Measurements from ENCODE around the gene PPM1H.
"Not testable (repeated sequence)": the region's sequence is repeated elsewhere in the genome, so short reads cannot be mapped to it uniquely, and the experiment has no call there.

The PPM1H gene

GRCh38 chr12:62943779-62944395 lies 8.9 kb upstream of the PPM1H start:
- DNase-seq: no peak

- DNase-seq: not testable (repeated sequence)
These were observed 7.4 kb upstream of the PPM1H start for GRCh38 chr12:62942316-62942715.

- no peak for DNase-seq
These were observed 631 bp downstream of the PPM1H start for GRCh38 chr12:62934239-62934798.

- DNase-seq: no peak
These were observed 1.2 kb downstream of the PPM1H start for GRCh38 chr12:62933602-62934238.

- no peak for DNase-seq
These were observed 1.7 kb downstream of the PPM1H start for GRCh38 chr12:62933220-62933601.

GRCh38 chr12:62931477-62931876 lies 3.5 kb downstream of the PPM1H start:
- DNase-seq: no peak

- no peak for DNase-seq
These were observed 4.2 kb downstream of the PPM1H start for GRCh38 chr12:62930546-62931425.

- no peak for DNase-seq
These were observed 6.3 kb downstream of the PPM1H start for GRCh38 chr12:62928632-62929031.

- no peak for DNase-seq
These were observed 9.3 kb downstream of the PPM1H start for GRCh38 chr12:62925680-62926079.

GRCh38 chr12:62924084-62924483 lies 10.9 kb downstream of the PPM1H start:
- DNase-seq: no peak

GRCh38 chr12:62922539-62922938 lies 12.4 kb downstream of the PPM1H start:
- no peak for DNase-seq

- DNase-seq: no peak
These were observed 15.1 kb downstream of the PPM1H start for GRCh38 chr12:62919838-62920237.

- DNase-seq: no peak
These were observed 17.0 kb downstream of the PPM1H start for GRCh38 chr12:62917926-62918325.

- no peak for DNase-seq
These were observed 18.1 kb downstream of the PPM1H start for GRCh38 chr12:62916632-62917425.

GRCh38 chr12:62915204-62915529 lies 19.8 kb downstream of the PPM1H start:
- no peak for DNase-seq

GRCh38 chr12:62914443-62915203 lies 20.3 kb downstream of the PPM1H start:
- no peak for DNase-seq

- no peak for DNase-seq
These were observed 21.6 kb downstream of the PPM1H start for GRCh38 chr12:62913380-62913779.

GRCh38 chr12:62912644-62913043 lies 22.3 kb downstream of the PPM1H start:
- no peak for DNase-seq

GRCh38 chr12:62911286-62911685 lies 23.7 kb downstream of the PPM1H start:
- DNase-seq: no peak

- DNase-seq: no peak
These were observed 24.3 kb downstream of the PPM1H start for GRCh38 chr12:62910549-62911169.

- no peak for DNase-seq
These were observed 25.6 kb downstream of the PPM1H start for GRCh38 chr12:62909340-62909739.

- no peak for DNase-seq
These were observed 26.3 kb downstream of the PPM1H start for GRCh38 chr12:62908674-62909073.

Measured in CD4-positive, alpha-beta T cell treated with Interleukin-15 for 1 hour (primary cell).